Measurements from ENCODE around the gene OR11A1.

Gene OR11A1

DNA sequence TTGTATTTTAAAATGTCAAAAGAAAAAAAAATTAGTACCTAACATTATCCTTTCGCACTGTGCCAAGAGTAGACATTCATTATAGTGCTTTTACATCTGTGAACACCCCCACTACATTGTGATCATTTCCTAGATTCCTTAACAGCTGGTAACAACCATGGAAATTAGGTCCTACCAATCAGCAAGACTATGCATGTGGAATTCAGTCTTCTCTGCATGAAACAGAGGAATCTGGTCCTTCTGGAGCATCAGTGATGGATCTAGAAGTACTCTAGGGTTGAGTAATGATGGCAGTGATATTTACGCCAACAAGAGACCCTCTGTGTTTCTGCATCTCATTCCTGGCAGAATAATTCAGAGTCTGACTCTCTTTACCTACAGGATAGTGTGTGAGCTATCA is 32.7 kb downstream of the OR11A1 start:
- no peaks in the 10 kb centered on the region for H3K4me1 ChIP-seq (ENCODE audit: control insufficient read depth in 5 of 5, insufficient read depth in 5 of 5, low read length in 5 of 5)
- no peak overlapping the region for H3K27ac ChIP-seq (ENCODE audit: low read depth, low read length)
- no peaks in the 10 kb centered on the region for H3K27me3 ChIP-seq (ENCODE audit: control insufficient read depth in 5 of 5, insufficient read depth in 4 of 5, low read length in 5 of 5)
- no peak overlapping the region for H3K4me3 ChIP-seq (ENCODE audit: low read depth in 1 of 5, low read length in 5 of 5)
- H3K36me3 ChIP-seq (ENCODE audit: control insufficient read depth in 5 of 5, insufficient read depth in 5 of 5, low read length in 5 of 5): no peaks in the 10 kb centered on the region
- H3K9me3 ChIP-seq (ENCODE audit: control insufficient read depth in 5 of 5, low read length in 5 of 5): peaks cover 0 to 2% (median 0%) of the 10 kb centered on the region in 5 donors
- H3K9ac ChIP-seq (ENCODE audit: low read length in 5 of 5): no peak overlapping the region

DNA sequence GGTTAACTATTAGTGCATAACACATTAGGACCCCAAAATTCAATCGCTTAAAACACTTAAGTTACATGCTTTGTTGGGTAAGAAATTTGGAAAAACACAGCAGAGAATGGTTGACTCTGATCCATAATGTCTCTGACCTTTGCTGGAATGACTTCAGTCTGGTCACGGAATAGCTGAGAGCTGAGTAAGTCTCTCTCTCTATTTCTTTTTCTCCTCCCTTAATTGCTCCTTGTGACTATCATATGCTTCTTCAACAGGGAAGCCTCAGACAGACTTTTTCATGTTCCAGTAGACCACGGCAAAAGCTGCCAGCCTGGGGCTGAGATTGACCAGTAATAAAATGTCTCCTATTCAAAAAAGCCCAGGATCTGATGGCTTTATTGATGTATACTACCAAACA is 37.4 kb downstream of the OR11A1 start:
- H3K27me3 ChIP-seq (ENCODE audit: control insufficient read depth in 5 of 5, insufficient read depth in 4 of 5, low read length in 5 of 5): no peaks in the 10 kb centered on the region
- H3K4me3 ChIP-seq (ENCODE audit: low read depth in 1 of 5, low read length in 5 of 5): no peak overlapping the region
- no peak overlapping the region for H3K27ac ChIP-seq (ENCODE audit: low read depth, low read length)
- H3K9ac ChIP-seq (ENCODE audit: low read length in 5 of 5): no peak overlapping the region
- H3K9me3 ChIP-seq (ENCODE audit: control insufficient read depth in 5 of 5, low read length in 5 of 5): peaks cover 0 to 2% (median 0%) of the 10 kb centered on the region in 5 donors
- H3K4me1 ChIP-seq (ENCODE audit: control insufficient read depth in 5 of 5, insufficient read depth in 5 of 5, low read length in 5 of 5): no peaks in the 10 kb centered on the region
- no peaks in the 10 kb centered on the region for H3K36me3 ChIP-seq (ENCODE audit: control insufficient read depth in 5 of 5, insufficient read depth in 5 of 5, low read length in 5 of 5)

DNA sequence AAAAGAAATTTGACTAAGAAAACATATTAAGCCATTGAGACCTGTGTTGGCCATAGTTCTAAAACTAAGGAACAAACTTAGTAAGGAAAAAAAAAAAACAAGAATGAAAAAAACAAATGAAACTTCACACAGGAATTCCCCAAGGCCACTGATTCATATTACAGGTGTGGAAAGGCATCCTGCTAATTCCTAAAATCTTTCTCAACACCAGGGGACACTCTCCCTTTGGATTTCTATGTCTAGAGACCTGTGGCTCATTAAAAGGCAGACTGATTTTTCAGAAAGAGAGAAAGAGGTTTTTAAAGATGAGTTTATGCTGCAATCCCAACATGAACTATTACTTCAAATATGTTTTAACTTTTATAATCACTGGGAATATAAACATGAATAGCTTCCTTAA is 42.3 kb downstream of the OR11A1 start, which contains the start of gene OR12D1:
Gene OR12D1 (plus strand): TSS at position 341 of the 400 bp plus-strand sequence.
- Histone ChIP-seq H3K4me1 (ENCODE audit: control insufficient read depth in 5 of 5, insufficient read depth in 5 of 5, low read length in 5 of 5) (no peaks in the 10 kb centered on the region), H3K27ac (ENCODE audit: low read depth, low read length) (no peak within 1 kb of the TSS), H3K36me3 (ENCODE audit: control insufficient read depth in 5 of 5, insufficient read depth in 5 of 5, low read length in 5 of 5) (no peaks in the 10 kb centered on the region), H3K4me3 (ENCODE audit: low read depth in 1 of 5, low read length in 5 of 5) (no peak within 1 kb of the TSS), H3K9me3 (ENCODE audit: control insufficient read depth in 5 of 5, low read length in 5 of 5) (peaks cover 0 to 5% (median 2%) of the 10 kb centered on the region in 5 donors), H3K27me3 (ENCODE audit: control insufficient read depth in 5 of 5, insufficient read depth in 4 of 5, low read length in 5 of 5) (no peaks in the 10 kb centered on the region), H3K9ac (ENCODE audit: low read length in 5 of 5) (no peak within 1 kb of the TSS)

DNA sequence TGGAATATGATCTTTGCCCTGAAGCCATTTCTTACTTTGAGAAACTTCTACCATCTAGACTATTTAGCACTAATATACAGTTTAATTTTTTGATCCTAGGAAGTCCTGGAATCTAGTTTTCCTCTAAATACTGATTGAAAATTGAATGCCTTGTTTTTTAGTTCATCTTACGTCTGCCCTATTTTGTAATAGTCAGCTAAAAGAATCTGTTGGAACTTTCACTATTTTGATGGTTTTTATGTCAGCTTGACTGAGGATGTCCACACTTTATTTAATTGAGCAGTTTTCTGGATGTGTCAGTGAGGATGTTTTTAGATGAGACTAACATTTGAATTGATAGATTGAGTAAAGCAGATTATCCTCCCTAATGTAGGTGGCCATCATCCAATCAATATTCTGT is 53.1 kb downstream of the OR11A1 start:
- H3K9me3 ChIP-seq (ENCODE audit: control insufficient read depth in 5 of 5, low read length in 5 of 5): peaks cover 0 to 2% (median 0%) of the 10 kb centered on the region in 5 donors
- no peaks in the 10 kb centered on the region for H3K36me3 ChIP-seq (ENCODE audit: control insufficient read depth in 5 of 5, insufficient read depth in 5 of 5, low read length in 5 of 5)
- H3K4me1 ChIP-seq (ENCODE audit: control insufficient read depth in 5 of 5, insufficient read depth in 5 of 5, low read length in 5 of 5): no peaks in the 10 kb centered on the region
- H3K27me3 ChIP-seq (ENCODE audit: control insufficient read depth in 5 of 5, insufficient read depth in 4 of 5, low read length in 5 of 5): no peaks in the 10 kb centered on the region
- H3K4me3 ChIP-seq (ENCODE audit: low read depth in 1 of 5, low read length in 5 of 5): no peak overlapping the region
- H3K27ac ChIP-seq (ENCODE audit: low read depth, low read length): no peak overlapping the region
- no peak overlapping the region for H3K9ac ChIP-seq (ENCODE audit: low read length in 5 of 5)

DNA sequence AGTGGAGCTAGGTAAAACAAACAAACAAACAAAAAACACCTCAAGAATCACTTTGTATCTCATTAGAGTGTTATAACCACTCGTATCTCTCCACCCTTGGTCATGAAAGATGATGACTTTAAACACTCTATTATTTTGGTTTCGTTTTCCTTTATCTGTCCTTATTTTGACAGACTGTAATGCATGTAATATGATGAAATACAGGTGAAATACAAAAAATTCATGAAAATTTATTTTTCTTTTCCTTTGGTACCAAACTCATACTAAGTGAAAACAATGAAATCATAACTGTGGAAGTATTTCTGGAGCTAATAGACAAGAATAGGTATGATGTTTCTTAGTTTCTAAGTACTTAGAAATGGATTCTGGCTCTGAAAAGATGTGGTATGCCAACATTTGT is 57.3 kb downstream of the OR11A1 start:
- H3K27ac ChIP-seq (ENCODE audit: low read depth, low read length): no peak overlapping the region
- H3K27me3 ChIP-seq (ENCODE audit: control insufficient read depth in 5 of 5, insufficient read depth in 4 of 5, low read length in 5 of 5): no peaks in the 10 kb centered on the region
- no peak overlapping the region for H3K4me3 ChIP-seq (ENCODE audit: low read depth in 1 of 5, low read length in 5 of 5)
- no peaks in the 10 kb centered on the region for H3K9me3 ChIP-seq (ENCODE audit: control insufficient read depth in 5 of 5, low read length in 5 of 5)
- no peak overlapping the region for H3K9ac ChIP-seq (ENCODE audit: low read length in 5 of 5)
- H3K4me1 ChIP-seq (ENCODE audit: control insufficient read depth in 5 of 5, insufficient read depth in 5 of 5, low read length in 5 of 5): no peaks in the 10 kb centered on the region
- no peaks in the 10 kb centered on the region for H3K36me3 ChIP-seq (ENCODE audit: control insufficient read depth in 5 of 5, insufficient read depth in 5 of 5, low read length in 5 of 5)

DNA sequence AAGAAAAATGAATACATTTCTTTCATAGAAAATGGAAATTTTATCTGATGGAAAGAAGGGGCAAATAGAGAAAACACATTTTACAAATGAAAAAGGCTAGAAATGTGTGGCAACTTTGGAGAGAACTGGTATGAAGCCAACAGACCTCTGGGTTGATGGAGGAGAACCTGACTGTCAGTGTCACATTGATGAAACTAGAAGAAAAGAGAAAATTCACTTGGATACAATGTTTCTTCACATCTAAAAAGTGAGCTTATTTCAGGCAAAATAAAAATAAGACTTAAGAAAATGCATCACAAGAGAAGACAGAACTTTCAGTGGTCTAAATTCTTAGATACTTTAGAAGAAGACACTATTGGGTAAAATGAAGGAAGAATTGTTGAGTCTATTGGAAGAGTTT is 61.5 kb downstream of the OR11A1 start, which contains the start of gene OR12D2:
Gene OR12D2 (plus strand): TSS at position 301 of the 400 bp plus-strand sequence. CDS start 1,069 bp downstream, outside the sequence.
- H3K4me1 ChIP-seq (ENCODE audit: control insufficient read depth in 5 of 5, insufficient read depth in 5 of 5, low read length in 5 of 5): no peaks in the 10 kb centered on the region
- no peak within 1 kb of the TSS for H3K4me3 ChIP-seq (ENCODE audit: low read depth in 1 of 5, low read length in 5 of 5)
- no peak within 1 kb of the TSS for H3K9ac ChIP-seq (ENCODE audit: low read length in 5 of 5)
- no peak within 1 kb of the TSS for H3K27ac ChIP-seq (ENCODE audit: low read depth, low read length)
- peaks cover 0 to 5% (median 0%) of the 10 kb centered on the region in 5 donors for H3K27me3 ChIP-seq (ENCODE audit: control insufficient read depth in 5 of 5, insufficient read depth in 4 of 5, low read length in 5 of 5)
- no peaks in the 10 kb centered on the region for H3K9me3 ChIP-seq (ENCODE audit: control insufficient read depth in 5 of 5, low read length in 5 of 5)
- H3K36me3 ChIP-seq (ENCODE audit: control insufficient read depth in 5 of 5, insufficient read depth in 5 of 5, low read length in 5 of 5): no peaks in the 10 kb centered on the region

DNA sequence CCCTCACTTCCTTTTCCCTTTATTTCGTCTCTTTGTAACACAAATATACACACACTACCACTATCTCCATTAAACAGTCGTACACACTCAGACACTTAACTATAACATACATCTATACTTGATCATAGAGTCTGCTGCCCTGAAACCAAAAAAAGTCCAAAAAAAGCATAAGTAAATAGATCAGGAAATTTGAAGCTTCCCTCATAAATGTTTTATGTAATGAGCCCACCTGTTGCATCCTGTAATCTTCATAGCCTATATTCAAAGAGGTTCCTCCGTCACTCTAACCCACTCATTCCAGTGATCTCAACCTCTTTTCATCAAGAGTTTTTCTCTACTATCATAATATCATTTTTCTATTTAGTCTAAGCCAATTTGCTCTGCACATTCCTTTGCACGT is 68.3 kb downstream of the OR11A1 start:
- Histone ChIP-seq H3K36me3 (ENCODE audit: control insufficient read depth in 5 of 5, insufficient read depth in 5 of 5, low read length in 5 of 5) (no peaks in the 10 kb centered on the region), H3K4me3 (ENCODE audit: low read depth in 1 of 5, low read length in 5 of 5) (no peak overlapping the region), H3K4me1 (ENCODE audit: control insufficient read depth in 5 of 5, insufficient read depth in 5 of 5, low read length in 5 of 5) (no peaks in the 10 kb centered on the region), H3K27ac (ENCODE audit: low read depth, low read length) (no peak overlapping the region), H3K9ac (ENCODE audit: low read length in 5 of 5) (no peak overlapping the region), H3K9me3 (ENCODE audit: control insufficient read depth in 5 of 5, low read length in 5 of 5) (no peaks in the 10 kb centered on the region), H3K27me3 (ENCODE audit: control insufficient read depth in 5 of 5, insufficient read depth in 4 of 5, low read length in 5 of 5) (peaks cover 0 to 5% (median 0%) of the 10 kb centered on the region in 5 donors)

DNA sequence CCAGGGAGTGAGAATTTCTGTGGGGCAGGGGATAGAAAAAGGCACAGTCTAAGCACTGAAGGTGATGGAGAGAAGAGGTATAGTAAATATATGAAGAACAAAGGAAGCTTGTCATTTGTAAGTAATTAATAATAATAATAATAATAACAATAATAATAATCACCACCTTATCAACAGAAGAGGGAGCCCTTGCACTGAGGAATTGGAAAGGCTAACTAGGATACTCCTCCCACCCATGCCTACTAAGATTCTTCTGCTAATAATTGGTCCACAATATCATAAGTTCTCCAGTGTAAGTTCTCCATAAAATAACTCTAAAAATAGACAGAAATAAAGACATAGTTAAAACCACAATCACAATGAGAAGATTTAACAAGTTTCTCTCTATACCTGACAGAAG is 80.9 kb downstream of the OR11A1 start:
- H3K27ac ChIP-seq (ENCODE audit: low read depth, low read length): no peak overlapping the region
- no peak overlapping the region for H3K9ac ChIP-seq (ENCODE audit: low read length in 5 of 5)
- H3K36me3 ChIP-seq (ENCODE audit: control insufficient read depth in 5 of 5, insufficient read depth in 5 of 5, low read length in 5 of 5): no peaks in the 10 kb centered on the region
- no peaks in the 10 kb centered on the region for H3K4me1 ChIP-seq (ENCODE audit: control insufficient read depth in 5 of 5, insufficient read depth in 5 of 5, low read length in 5 of 5)
- peaks cover 0 to 3% (median 0%) of the 10 kb centered on the region in 5 donors for H3K9me3 ChIP-seq (ENCODE audit: control insufficient read depth in 5 of 5, low read length in 5 of 5)
- H3K27me3 ChIP-seq (ENCODE audit: control insufficient read depth in 5 of 5, insufficient read depth in 4 of 5, low read length in 5 of 5): no peaks in the 10 kb centered on the region
- H3K4me3 ChIP-seq (ENCODE audit: low read depth in 1 of 5, low read length in 5 of 5): no peak overlapping the region

Measured in subcutaneous abdominal adipose tissue (tissue), 5 donors.